HepG2 (cell line): ENCODE measurements around the gene NCF2. TPM values are rescaled to one million over a fixed set of nuclear protein-coding genes. Genes with fewer than 3 reads are reported as not detected.

Experiments
- ATAC-seq: fragments of 200-7000 bp; cut with Tn5 transposase; 3 replicates; pipeline ENCODE4 v1.9.1; 2020; ENCODE audit warnings: mild to moderate bottlenecking, moderate library complexity
- BruUV-seq: library from RNA; stranded (reverse); fragments of 400-500 nt; replicated peaks from 2 replicates; lab custom pipeline; 2021; lab: Mats Ljungman, UMichigan
- CTCF ChIA-PET: fragments of 300-600 bp; formaldehyde crosslinking; extraction: SDS; loops from one replicate; lab custom pipeline; 2021; ENCODE audit warnings: low total read pairs, inconsistent platforms, low intra/inter-chr PET ratio; lab: Yijun Ruan, JAX
- POLR2A ChIA-PET: fragments of 350-600 bp; sonication (Branson Sonifier 250); formaldehyde crosslinking; loops from one replicate; lab custom pipeline; 2020; ENCODE audit warnings: antibody characterized with exemption, inconsistent platforms; lab: Yijun Ruan, JAX
- DNase-seq: peaks from one replicate; pipeline ENCODE4 v3.0.0-alpha.2; 2015; ENCODE audit warnings: low spot score
- FAIRE-seq: peaks from 3 replicates; lab custom pipeline; 2011; peaks lifted over from hg19 to GRCh38; lab: Jason Lieb, UNC
- H2AFZ ChIP-seq: one replicate; pipeline ENCODE4 v1.6.1; 2011; ENCODE audit warnings: low read length, inconsistent platforms
- H3K27ac ChIP-seq: fragments of 300-600 bp; 3 replicates; pipeline ENCODE4 v1.8.0; 2011; ENCODE audit warnings: mixed run types, mild to moderate bottlenecking, mixed read lengths, low read length, inconsistent platforms; ENCODE audit not compliant: insufficient read depth; ENCODE audit errors: extremely low read length
- H3K27me3 ChIP-seq, 2 experiments: fragments of 200-600 bp in 1 of 2; 2 replicates in 1 of 2; 3 replicates in 1 of 2; pipeline versions ENCODE4 v1.6.0 to v1.8.0; 2011; ENCODE audit warnings: low read length in 2 of 2, mild to moderate bottlenecking in 2 of 2, moderate library complexity in 2 of 2, inconsistent platforms in 1 of 2; ENCODE audit not compliant: insufficient read depth in 2 of 2, control insufficient read depth in 1 of 2
- H3K36me3 ChIP-seq, 2 experiments: fragments of 200-600 bp in 1 of 2; replicated peaks in 1 of 2; 2 replicates in 1 of 2; 3 replicates in 1 of 2; pipeline versions ENCODE4 v1.5.1 to v1.8.0; 2011; ENCODE audit warnings: low read length in 2 of 2, inconsistent platforms in 1 of 2; ENCODE audit not compliant: insufficient read depth in 2 of 2, control insufficient read depth in 1 of 2
- H3K4me1 ChIP-seq: 2 replicates; pipeline ENCODE4 v1.5.1; 2012; ENCODE audit warnings: low read length, inconsistent platforms; ENCODE audit not compliant: insufficient read depth
- H3K4me2 ChIP-seq: 2 replicates; pipeline ENCODE4 v1.6.0; 2011; ENCODE audit warnings: low read depth, low read length, inconsistent platforms
- H3K4me3 ChIP-seq, 3 experiments: fragments of 200-600 bp in 1 of 3; sonication (generic), shearing (Covaris generic) in 1 of 3; replicated peaks in 1 of 3; 2 replicates each; pipeline ENCODE4 v1.5.1; 2011 to 2016; ENCODE audit warnings: low read length in 3 of 3, inconsistent platforms in 2 of 3, low read depth in 2 of 3, mild to moderate bottlenecking in 2 of 3, control low read depth in 1 of 3, mixed read lengths in 1 of 3; ENCODE audit not compliant: insufficient read depth in 1 of 3
- H3K79me2 ChIP-seq: one replicate; pipeline ENCODE4 v1.6.1; 2011; ENCODE audit warnings: low read length, inconsistent platforms; ENCODE audit not compliant: insufficient read depth
- H3K9ac ChIP-seq: 2 replicates; pipeline ENCODE4 v1.6.0; 2011; ENCODE audit warnings: mild to moderate bottlenecking, low read depth, low read length, inconsistent platforms; ENCODE audit not compliant: insufficient read depth
- H3K9me3 ChIP-seq: 2 replicates; pipeline ENCODE4 v1.5.1; 2012; ENCODE audit warnings: mild to moderate bottlenecking, low read length
- H4K20me1 ChIP-seq: 2 replicates; pipeline ENCODE4 v1.6.0; 2011; ENCODE audit warnings: inconsistent platforms, mild to moderate bottlenecking, low read length, moderate library complexity; ENCODE audit not compliant: insufficient read depth
- AKNA ChIP-seq: sonication (generic); formaldehyde crosslinking; IDR thresholded peaks from 2 replicates; pipeline ENCODE4 v1.4.0; 2020; ENCODE audit warnings: missing genetic modification reagents, borderline replicate concordance
- FOXO1 ChIP-seq: sonication (generic); formaldehyde crosslinking; IDR thresholded peaks from 2 replicates; pipeline ENCODE4 v1.4.0; 2020; ENCODE audit warnings: missing genetic modification reagents
- GPN1 ChIP-seq: sonication (generic); formaldehyde crosslinking; IDR thresholded peaks from 2 replicates; pipeline ENCODE4 v1.5.1; 2020; ENCODE audit warnings: missing genetic modification reagents, borderline replicate concordance
- HMGXB4 ChIP-seq, 2 experiments: sonication (generic) in 1 of 2; formaldehyde crosslinking in 1 of 2; IDR thresholded peaks; 2 replicates each; pipeline versions ENCODE4 v1.4.0 to v1.6.1; 2018 to 2020; ENCODE audit warnings: missing genetic modification reagents in 2 of 2, borderline replicate concordance in 1 of 2, low read depth in 1 of 2, mild to moderate bottlenecking in 1 of 2, missing biosample characterization in 1 of 2
- KDM5A ChIP-seq: fragments of 200-600 bp; sonication (generic); IDR thresholded peaks from 2 replicates; pipeline ENCODE4 v1.7.0; 2018; ENCODE audit warnings: antibody characterized with exemption, mild to moderate bottlenecking, low read length, borderline replicate concordance
- KLF6 ChIP-seq: IDR thresholded peaks from 2 replicates; pipeline ENCODE4 v1.8.0; 2016; ENCODE audit warnings: missing biosample characterization, missing genetic modification reagents
- POGZ ChIP-seq: sonication (generic); formaldehyde crosslinking; IDR thresholded peaks from 2 replicates; pipeline ENCODE4 v1.4.0; 2020; ENCODE audit warnings: mild to moderate bottlenecking, missing genetic modification reagents
- RCOR2 ChIP-seq: IDR thresholded peaks from 2 replicates; pipeline ENCODE4 v1.6.1; 2016; ENCODE audit warnings: missing biosample characterization, missing genetic modification reagents
- REPIN1 ChIP-seq: sonication (generic); formaldehyde crosslinking; IDR thresholded peaks from 2 replicates; pipeline ENCODE4 v1.8.0; 2022; ENCODE audit warnings: missing genetic modification reagents, low read depth, mild to moderate bottlenecking, borderline replicate concordance
- RFX3 ChIP-seq: IDR thresholded peaks from 2 replicates; pipeline ENCODE4 v1.6.1; 2016; ENCODE audit warnings: missing biosample characterization, missing genetic modification reagents
- THAP8 ChIP-seq: sonication (generic); formaldehyde crosslinking; IDR thresholded peaks from 2 replicates; pipeline ENCODE4 v1.5.1; 2020; ENCODE audit warnings: missing genetic modification reagents, mild to moderate bottlenecking, borderline replicate concordance
- ZBTB37 ChIP-seq: sonication (generic); formaldehyde crosslinking; IDR thresholded peaks from 2 replicates; pipeline ENCODE4 v1.4.0; 2020; ENCODE audit warnings: mild to moderate bottlenecking, missing genetic modification reagents
- ZNF512B ChIP-seq: sonication (generic); formaldehyde crosslinking; IDR thresholded peaks from 2 replicates; pipeline ENCODE4 v1.5.1; 2020; ENCODE audit warnings: missing genetic modification reagents, mild to moderate bottlenecking, borderline replicate concordance
- WGBS: methylation state at CpG from one replicate; pipeline ENCODE4 v1.1.6; 2017; ENCODE audit warnings: low lambda C conversion rate; 5-methylcytosine and 5-hydroxymethylcytosine counted together
- in situ Hi-C: cut with HindIII; loops from 2 replicates; pipeline ENCODE4 v1.10.0; 2017; ENCODE audit warnings: low pct_unique_long_range_greater_than_20kb; ENCODE audit not compliant: extremely low pct_ligation_motif_present
- intact Hi-C: fragments of 100-400 bp; cut with micrococcal nuclease; formaldehyde crosslinking; loops from one replicate; pipeline ENCODE4 v1.10.0; 2022; ENCODE audit not compliant: unreplicated experiment
- polyA plus RNA-seq, 8 experiments: library from polyadenylated mRNA; depleted of rRNA in 3 of 8; stranded (reverse) in 7 of 8; unstranded in 1 of 8; fragments of >200 nt; fragmentation: Illumina TruSeq in 4 of 8; extraction: Trizol in 4 of 8; gene quantifications; 2 replicates each; pipeline versions ENCODE4 v1.2.1 to v1.2.3, GENCODE V29; 2011 to 2016; ENCODE audit warnings: low read depth in 4 of 8, missing spikeins in 1 of 8, mixed read lengths in 1 of 8; ENCODE audit not compliant: insufficient read depth in 1 of 8
- total RNA-seq, 5 experiments: library from RNA; depleted of rRNA; stranded (reverse); fragments of >200 nt; fragmentation: Illumina TruSeq; extraction: Trizol; gene quantifications; 2 replicates each; pipeline ENCODE4 v1.2.3, GENCODE V29; 2016; ENCODE audit warnings: low read depth in 1 of 5

The NCF2 gene
- total and polyA plus RNA-seq, 2 of the 13 experiments (the other 11 are each of a cell fraction or from before 2014, with no cell fraction given): 0.18 to 0.46 TPM

GRCh38 chr1:183612407-183612806 is 22.1 kb upstream of the NCF2 start:
- Histone ChIP-seq H3K4me3 (no peak overlapping the region), H3K27me3 (no peaks in the 10 kb centered on the region), H4K20me1 (no peaks in the 10 kb centered on the region), H3K4me2 (no peak overlapping the region), H3K79me2 (no peaks in the 10 kb centered on the region), H3K27ac (no peak overlapping the region), H3K9ac (no peak overlapping the region), H3K9me3 (no peaks in the 10 kb centered on the region), H3K4me1 (0 out of 2 replicates have a peak, but pooled peaks cover 7% of the 10 kb centered on the region), H3K36me3 (no peaks in the 10 kb centered on the region), H2AFZ (no peak overlapping the region)
- intact Hi-C loops: no loop called here
- CTCF ChIA-PET: no interaction called here
- POLR2A ChIA-PET: no interaction called here
- 12% methylated on average over 3 of the region's 3 CpGs for WGBS
- no peak for DNase-seq
- BruUV-seq: no TSS peak
- FAIRE-seq: no peak
- in situ Hi-C loops: no loop called here
- no peak for ATAC-seq
- TF ChIP-seq KLF6 (CRISPR knock-in tag) (no peak), GPN1 (CRISPR knock-in tag) (no peak), REPIN1 (no peak), KDM5A (no peak), HMGXB4 (CRISPR knock-in tag; IDR thresholded peaks at IDR 0.05; ENCODE audit: borderline replicate concordance in 1 of 2, low read depth in 1 of 2) (no peak), THAP8 (CRISPR knock-in tag) (no peak), FOXO1 (CRISPR knock-in tag) (no peak), RCOR2 (CRISPR knock-in tag) (no peak), ZBTB37 (CRISPR knock-in tag) (no peak), POGZ (no peak), AKNA (CRISPR knock-in tag) (no peak), RFX3 (CRISPR knock-in tag) (no peak), ZNF512B (no peak)
